ENCODE results near the gene NEGR1. TPM values are rescaled to one million over a fixed set of nuclear protein-coding genes. Genes with fewer than 3 reads are reported as not detected.

Gene NEGR1
- total RNA-seq, 4 donors from 2014 or later = 33.3 to 73.0 (median 54.1) TPM

- Histone ChIP-seq H3K4me1 (no peaks in the 10 kb centered on the region), H3K27me3 (no peaks in the 10 kb centered on the region), H3K9me3 (no peaks in the 10 kb centered on the region), H3K4me3 (no peak overlapping the region), H3K27ac (no peak overlapping the region), H3K36me3 (no peaks in the 10 kb centered on the region)
- no peak for ATAC-seq
- WGBS, 2 donors (ENCODE audit: low coverage in 1 of 2) = 79 to 100% methylated on average over 3 of the region's 3 CpGs
- TF ChIP-seq POLR2AphosphoS5 (IDR thresholded peaks at IDR 0.05) = no peak
- TF ChIP-seq EP300 (IDR thresholded peaks at IDR 0.05) = no peak
- no peak for TF ChIP-seq POLR2A (IDR thresholded peaks at IDR 0.05)
- TF ChIP-seq CTCF (IDR thresholded peaks at IDR 0.05) = no peak
Measured at GRCh38 chr1:71618766-71619530, 663.4 kb downstream of the NEGR1 start.

GRCh38 chr1:71618191-71618590, 664.1 kb downstream of the NEGR1 start:
- ATAC-seq = no peak
- 54 to 80% methylated on average over 3 to 4 of the region's 4 CpGs for WGBS, 2 donors (ENCODE audit: low coverage in 1 of 2)

GRCh38 chr1:71610476-71610875, 671.9 kb downstream of the NEGR1 start:
- 27 to 88% methylated on average over 1 of the region's 1 CpG for WGBS, 2 donors (ENCODE audit: low coverage in 1 of 2)
- no peak overlapping the region for H3K27ac ChIP-seq
- H3K9me3 ChIP-seq = peaks cover 0 to 4% (median 0%) of the 10 kb centered on the region in 3 donors
- TF ChIP-seq POLR2AphosphoS5 (IDR thresholded peaks at IDR 0.05) = no peak
- TF ChIP-seq CTCF (IDR thresholded peaks at IDR 0.05) = no peak
- no peak for TF ChIP-seq POLR2A (IDR thresholded peaks at IDR 0.05)
- no peak for TF ChIP-seq EP300 (IDR thresholded peaks at IDR 0.05)
- H3K4me1 ChIP-seq = no peaks in the 10 kb centered on the region
- no peaks in the 10 kb centered on the region for H3K27me3 ChIP-seq
- ATAC-seq = no peak
- H3K36me3 ChIP-seq = peaks cover 0 to 25% of the 10 kb centered on the region in 2 donors
- no peak overlapping the region for H3K4me3 ChIP-seq

More at GRCh38 chr1:71618191-71618590, 664.1 kb downstream of the NEGR1 start:
- H3K27me3 ChIP-seq = no peaks in the 10 kb centered on the region
- no peak overlapping the region for H3K27ac ChIP-seq
- no peaks in the 10 kb centered on the region for H3K9me3 ChIP-seq
- no peak for TF ChIP-seq POLR2A (IDR thresholded peaks at IDR 0.05)
- TF ChIP-seq POLR2AphosphoS5 (IDR thresholded peaks at IDR 0.05) = no peak
- no peak for TF ChIP-seq EP300 (IDR thresholded peaks at IDR 0.05)
- no peak for TF ChIP-seq CTCF (IDR thresholded peaks at IDR 0.05)
- no peak overlapping the region for H3K4me3 ChIP-seq
- no peaks in the 10 kb centered on the region for H3K4me1 ChIP-seq
- no peaks in the 10 kb centered on the region for H3K36me3 ChIP-seq

- no peak for TF ChIP-seq EP300 (IDR thresholded peaks at IDR 0.05)
- no peak for TF ChIP-seq CTCF (IDR thresholded peaks at IDR 0.05)
- no peak for TF ChIP-seq POLR2A (IDR thresholded peaks at IDR 0.05)
- TF ChIP-seq POLR2AphosphoS5 (IDR thresholded peaks at IDR 0.05) = no peak
- Histone ChIP-seq H3K9me3 (peaks cover 0 to 4% (median 0%) of the 10 kb centered on the region in 3 donors), H3K27me3 (no peaks in the 10 kb centered on the region), H3K36me3 (peaks cover 0 to 14% of the 10 kb centered on the region in 2 donors), H3K4me3 (no peak overlapping the region), H3K27ac (no peak overlapping the region), H3K4me1 (no peaks in the 10 kb centered on the region)
- WGBS, 2 donors (ENCODE audit: low coverage in 1 of 2) = 61 to 75% methylated on average over 3 of the region's 3 CpGs
- ATAC-seq = no peak
Measured at GRCh38 chr1:71603044-71603776, 679.1 kb downstream of the NEGR1 start.

All from gastroesophageal sphincter (tissue), 4 donors.